ENCODE results near the gene CNTNAP5.

The CNTNAP5 gene

DNA sequence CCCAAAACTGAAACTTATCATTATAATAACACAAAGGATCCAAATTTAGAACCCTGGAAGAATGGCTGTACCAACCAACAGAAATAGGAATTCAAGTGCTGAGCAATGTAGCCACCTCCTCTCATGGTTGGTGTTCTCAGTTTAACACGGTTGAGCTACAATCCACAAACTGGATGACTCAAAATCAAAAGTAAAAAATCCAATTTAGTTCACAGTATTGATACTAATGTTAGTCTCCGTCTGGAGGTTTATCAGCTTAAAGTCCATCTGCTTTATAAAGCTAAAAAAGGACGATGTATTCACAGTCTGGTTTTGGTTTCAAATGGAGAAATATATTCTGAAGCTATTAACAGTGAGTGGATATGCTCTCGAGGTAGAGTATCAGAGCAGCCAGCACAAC, 40.5 kb downstream of the CNTNAP5 start:
- DNase-seq = no peak

GRCh38 chr2:124066776-124067175, 41.7 kb downstream of the CNTNAP5 start:
- no peak for DNase-seq

GRCh38 chr2:124079045-124079444, 54.0 kb downstream of the CNTNAP5 start:
- DNase-seq = no peak

- no peak for DNase-seq
Measured at GRCh38 chr2:124080281-124081153, 55.4 kb downstream of the CNTNAP5 start.

DNA sequence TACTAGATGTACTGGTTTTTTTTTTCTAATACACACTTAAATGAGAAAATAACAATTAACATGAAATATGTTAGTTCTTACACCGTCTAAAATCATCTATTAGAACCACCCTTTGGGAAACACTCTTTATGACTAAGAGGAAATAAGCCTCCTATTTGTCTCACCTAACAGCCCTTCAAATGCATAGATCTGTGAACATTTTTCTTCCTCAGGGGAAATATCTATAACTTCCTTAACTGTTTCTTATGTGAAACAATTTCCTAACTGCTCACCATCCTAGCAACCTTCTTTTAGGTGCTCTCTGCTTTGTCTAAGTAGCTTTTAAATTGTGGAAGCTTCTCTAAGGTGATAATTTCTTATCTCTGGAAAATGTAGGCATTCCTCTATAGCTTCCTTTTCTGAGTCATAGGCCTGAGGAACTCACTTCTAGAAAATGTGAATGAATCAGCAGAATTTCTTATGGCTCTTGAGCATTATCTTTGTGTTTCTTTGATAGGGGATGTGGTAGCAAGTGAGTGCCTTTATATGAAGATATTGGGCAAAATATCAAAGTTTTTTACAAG, 56.1 kb downstream of the CNTNAP5 start:
- no peak for DNase-seq

DNA sequence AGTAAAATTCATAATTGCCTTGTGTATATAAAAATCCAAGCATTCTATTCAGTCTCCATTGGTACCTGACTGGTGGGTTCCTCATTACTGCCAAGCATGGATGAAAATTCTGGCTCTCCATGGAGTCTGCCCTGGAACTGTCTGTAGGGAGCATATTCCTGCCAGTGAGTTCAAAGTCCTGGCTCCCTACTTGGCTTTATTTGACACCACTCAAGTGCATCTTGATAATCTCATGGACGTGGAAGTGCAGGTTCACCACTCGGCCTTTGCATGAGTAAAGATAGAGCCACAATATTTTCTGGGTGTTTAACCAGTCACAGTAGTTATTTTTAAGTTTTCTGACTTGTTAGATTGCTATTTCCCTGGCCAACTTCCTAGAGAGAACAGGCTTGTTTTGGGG, 63.5 kb downstream of the CNTNAP5 start:
- no peak for DNase-seq

- DNase-seq = no peak
Measured at GRCh38 chr2:124091721-124092120, 66.6 kb downstream of the CNTNAP5 start.

DNA sequence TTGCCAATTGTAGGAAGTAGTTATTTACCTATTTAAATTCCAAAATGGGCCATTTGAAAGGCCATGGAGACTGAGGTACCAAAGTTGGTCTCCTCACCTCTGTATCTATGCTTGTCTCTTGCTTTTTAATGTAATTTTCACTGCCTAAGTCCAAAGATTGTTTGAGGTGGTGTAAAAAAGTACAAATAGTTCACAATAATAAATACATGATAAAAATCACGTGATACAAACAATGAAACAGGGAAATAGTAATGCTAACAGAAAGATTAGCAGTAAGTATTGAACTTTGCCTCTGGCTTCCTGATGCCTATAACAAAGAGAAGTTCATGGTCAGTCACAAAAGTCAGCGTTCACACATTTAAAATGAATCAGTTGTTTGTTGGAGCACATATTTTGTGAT, 67.6 kb downstream of the CNTNAP5 start:
- no peak for DNase-seq

DNA sequence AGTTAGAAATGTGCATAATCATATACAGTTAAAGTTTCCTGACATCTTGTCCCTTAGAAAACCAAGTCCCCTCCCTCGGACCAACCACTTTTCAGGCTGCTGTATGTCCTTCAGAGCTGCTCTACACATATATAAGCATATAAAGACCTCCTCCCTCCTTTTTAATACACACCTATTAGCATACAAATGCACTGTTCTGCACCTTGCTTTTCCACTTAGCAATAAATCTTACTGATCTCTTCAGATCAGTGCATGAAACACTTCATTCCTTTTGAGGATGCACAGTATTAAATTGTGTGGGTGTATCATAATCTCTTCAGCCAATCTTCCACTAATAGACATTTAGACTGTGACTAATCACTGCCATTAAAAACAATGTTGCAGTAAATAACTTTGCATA, 79.8 kb downstream of the CNTNAP5 start:
- DNase-seq = no peak

DNA sequence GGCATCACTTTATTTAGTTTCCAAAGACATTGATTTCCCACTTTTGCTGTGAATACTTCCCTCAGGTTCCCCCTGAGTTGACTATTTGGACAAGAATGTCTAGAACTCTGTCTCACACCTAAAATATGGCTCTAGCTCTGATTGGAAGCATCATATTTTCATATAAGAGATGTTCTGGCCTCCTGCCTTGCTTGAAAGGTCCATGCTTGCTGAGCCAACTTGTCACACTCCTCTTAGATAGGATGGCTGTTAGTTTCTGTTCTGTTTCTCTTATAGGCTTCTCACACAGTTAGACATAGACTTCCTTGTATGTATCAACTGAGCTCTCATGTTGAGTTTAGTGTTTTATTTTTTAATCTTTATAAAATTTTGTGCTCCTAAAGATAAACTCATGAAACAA, 87.1 kb downstream of the CNTNAP5 start:
- no peak for DNase-seq

- no peak for DNase-seq
Measured at GRCh38 chr2:124112966-124113365, 87.9 kb downstream of the CNTNAP5 start.

DNA sequence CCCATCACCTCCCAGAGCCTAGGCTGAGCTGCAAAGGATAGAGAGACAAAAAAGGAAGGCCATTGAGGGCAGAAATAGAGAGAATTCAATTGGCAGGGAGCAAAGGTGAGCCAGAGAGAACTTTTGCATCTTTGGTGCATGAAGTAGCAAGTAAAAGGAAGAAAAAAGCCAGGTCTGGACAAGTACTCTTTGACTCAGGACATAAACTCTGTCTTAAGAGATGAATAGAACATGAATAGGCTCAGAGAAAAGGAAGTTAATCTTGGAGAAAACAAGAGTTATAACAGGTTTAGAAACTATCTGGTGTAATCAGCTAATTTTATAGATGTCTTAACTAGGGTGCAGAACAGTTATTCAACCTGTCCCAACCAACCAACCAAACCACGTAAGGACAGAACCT, 95.2 kb downstream of the CNTNAP5 start:
- DNase-seq = no peak

DNA sequence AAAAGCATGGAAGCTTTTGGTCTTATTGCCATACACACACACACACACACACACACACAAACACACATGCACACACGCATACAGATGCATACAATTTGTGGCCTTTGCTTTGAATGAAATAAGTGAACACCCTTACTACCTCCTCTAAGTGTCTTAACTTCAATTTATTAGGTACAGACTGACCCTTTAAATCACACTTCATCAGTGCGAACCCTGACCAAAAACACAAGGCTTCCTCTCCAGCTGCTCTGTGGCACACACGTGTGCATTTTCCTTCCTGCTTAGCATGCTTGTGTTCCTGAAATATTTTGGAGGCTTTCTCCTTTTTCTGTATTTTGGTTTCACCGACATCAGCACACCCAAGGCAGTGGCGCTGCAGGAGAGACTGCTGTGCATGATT, 96.0 kb downstream of the CNTNAP5 start:
- no peak for DNase-seq

GRCh38 chr2:124121760-124122275, 96.7 kb downstream of the CNTNAP5 start:
- no peak for DNase-seq

- DNase-seq = no peak
Measured at GRCh38 chr2:124122340-124122739, 97.3 kb downstream of the CNTNAP5 start.

GRCh38 chr2:124131276-124131675, 106.2 kb downstream of the CNTNAP5 start:
- DNase-seq = peak; percentile 8

DNA sequence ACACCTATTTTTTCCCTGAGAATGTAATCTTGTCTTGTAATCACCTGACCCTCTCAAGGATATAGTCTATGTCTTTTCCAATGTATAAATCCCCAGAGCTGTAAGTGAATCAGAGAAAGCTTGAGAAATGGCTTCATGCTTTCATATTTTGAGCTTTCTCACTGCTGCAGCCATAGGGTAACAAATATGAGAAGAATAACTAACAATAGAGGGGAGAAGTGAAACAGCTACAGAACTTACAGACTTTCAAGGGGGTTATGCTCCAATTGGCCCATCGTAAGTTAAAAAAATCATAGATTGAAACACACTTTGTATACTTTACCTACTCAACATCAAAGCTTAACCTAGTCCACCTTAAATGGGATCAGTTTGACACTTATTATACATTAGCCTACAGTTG, 111.0 kb downstream of the CNTNAP5 start:
- no peak for DNase-seq

- no peak for DNase-seq
Measured at GRCh38 chr2:124138076-124138475, 113.0 kb downstream of the CNTNAP5 start.

- peak; percentile 87 for DNase-seq
Measured at GRCh38 chr2:124145982-124146381, 120.9 kb downstream of the CNTNAP5 start.

DNA sequence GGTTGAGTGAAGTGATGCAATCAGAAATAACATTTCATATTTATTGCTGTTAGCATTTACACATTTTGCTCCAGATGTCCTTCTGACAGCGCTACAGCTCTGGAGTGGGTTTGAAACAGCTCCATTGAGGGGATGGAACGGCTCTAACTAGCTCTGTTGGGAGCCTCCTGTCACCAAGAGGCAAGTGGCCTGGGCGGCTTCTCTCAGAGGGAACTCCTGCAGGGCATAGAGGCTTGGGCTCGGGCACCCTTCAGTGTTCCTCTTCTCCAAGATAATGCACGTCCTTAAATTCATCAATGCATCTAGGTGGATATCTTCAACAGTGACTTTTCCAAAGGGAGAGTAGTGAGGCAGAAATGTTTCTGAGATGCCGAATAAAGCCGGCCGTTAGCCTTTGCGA, 122.5 kb downstream of the CNTNAP5 start:
- no peak for DNase-seq

DNA sequence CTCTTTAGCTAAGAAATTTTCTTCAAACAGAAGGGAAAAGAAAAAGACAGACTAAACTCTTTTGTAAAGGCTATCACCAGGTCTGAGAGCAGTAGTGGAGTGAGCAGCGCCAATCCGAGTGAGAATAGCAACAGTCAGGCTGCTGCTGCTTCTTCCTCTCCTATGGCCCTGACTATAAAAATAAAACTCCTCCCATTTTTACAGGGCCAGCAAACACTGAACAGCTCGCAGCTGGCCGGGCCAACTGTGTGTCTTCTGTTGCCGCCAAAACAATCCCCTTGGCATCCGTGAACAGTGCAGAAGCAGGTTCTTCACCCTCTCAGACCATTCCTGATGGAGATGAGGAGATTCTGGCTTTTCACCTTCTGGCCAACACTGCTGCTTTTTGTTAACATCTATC, 124.5 kb downstream of the CNTNAP5 start:
- DNase-seq = peak; percentile 76

DNA sequence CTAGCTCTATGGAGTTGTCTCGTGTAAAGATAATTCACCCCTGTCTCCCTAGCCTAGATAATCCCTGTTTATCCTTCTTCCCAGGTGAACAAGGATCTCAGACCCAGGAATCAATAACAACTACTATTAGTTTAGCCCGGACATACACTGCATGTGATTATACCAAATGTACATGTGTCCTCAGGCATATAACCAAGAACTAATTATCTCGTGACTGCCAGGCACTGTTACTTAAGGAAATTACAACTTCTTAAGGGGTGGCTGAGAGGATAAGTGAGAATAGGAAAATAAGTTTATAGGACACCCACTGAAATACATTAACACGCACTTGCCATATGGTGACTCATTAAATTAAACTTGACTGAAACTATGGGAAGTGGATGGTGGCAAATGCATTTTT, 126.6 kb downstream of the CNTNAP5 start:
- DNase-seq = no peak

DNA sequence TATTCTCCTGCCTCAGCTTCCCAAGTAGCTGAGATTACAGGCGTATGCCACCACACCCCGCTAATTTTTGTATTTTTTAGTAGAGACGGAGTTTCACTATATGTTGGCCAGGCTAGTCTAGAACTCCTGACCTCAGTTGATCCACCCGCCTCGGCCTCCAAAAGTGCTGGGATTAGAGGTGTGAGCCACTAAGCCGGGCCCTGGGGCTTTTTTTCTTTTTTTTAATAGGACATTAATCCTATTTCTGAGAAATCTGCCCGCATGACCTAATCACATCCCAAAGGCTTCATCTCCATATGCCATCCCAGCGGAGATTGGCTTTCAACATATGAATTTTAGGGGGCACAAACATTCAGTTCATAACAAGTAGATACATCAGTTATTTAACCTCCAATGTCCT, 128.6 kb downstream of the CNTNAP5 start:
- no peak for DNase-seq

DNA sequence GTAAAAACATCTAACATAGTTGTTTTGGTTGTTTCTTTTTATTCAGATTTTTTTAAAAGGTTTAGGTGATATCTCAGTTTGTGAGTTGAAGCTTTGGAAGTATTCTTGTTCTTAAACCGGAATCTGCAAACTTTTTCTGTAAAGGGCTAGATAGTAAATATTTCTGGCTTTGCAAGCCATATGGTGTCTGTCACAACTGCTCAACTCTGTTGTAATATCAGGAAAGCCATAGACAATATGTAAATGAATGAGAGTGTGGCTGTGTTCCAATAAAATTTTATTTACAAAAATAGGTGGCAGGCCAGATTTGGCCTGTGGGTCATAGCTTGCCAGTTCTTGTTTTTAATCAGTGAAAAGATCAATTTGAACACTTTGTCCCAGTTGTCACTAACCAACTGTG, 134.1 kb downstream of the CNTNAP5 start:
- no peak for DNase-seq

GRCh38 chr2:124161542-124161941, 136.5 kb downstream of the CNTNAP5 start:
- no peak for DNase-seq

All from NCI-H2029 (cell line).